Sciatic nerve (tissue), 2 donors: Measurements from ENCODE around the gene C17orf113. TPM values are rescaled to one million over a fixed set of nuclear protein-coding genes. Genes with fewer than 3 reads are reported as not detected.
A peak's percentile ranks its signal among the peaks of the same experiment; 100 is the strongest.

Source experiments
- ATAC-seq: fragments of 200-7000 bp; cut with Tn5 transposase; one replicate; pipeline ENCODE4 v1.9.1; 2020; ENCODE audit warnings: mild to moderate bottlenecking, moderate library complexity
- DNase-seq: peaks from one replicate; pipeline ENCODE4 v3.0.0-alpha.2; 2020; ENCODE audit warnings: low spot score
- intact Hi-C: fragments of 100-400 bp; cut with DNase I; formaldehyde crosslinking; loops from one replicate; pipeline ENCODE4 v1.14.2; 2022
- total RNA-seq: library from RNA; stranded (reverse); fragmentation: NEBNext Ultra II Directional; extraction: Animal tissue kit (Norgen Biotek cat#: 25700); gene quantifications from one replicate; pipeline ENCODE4 v1.2.1, GENCODE V29; 2021
- donor health status: DM: no; HTN: no; CAD: no.
- donor health status: DM: no; HTN: no; CAD: no.

C17orf113 gene
- total RNA-seq, 1 donor from 2014 or later = 2.9 TPM

DNA sequence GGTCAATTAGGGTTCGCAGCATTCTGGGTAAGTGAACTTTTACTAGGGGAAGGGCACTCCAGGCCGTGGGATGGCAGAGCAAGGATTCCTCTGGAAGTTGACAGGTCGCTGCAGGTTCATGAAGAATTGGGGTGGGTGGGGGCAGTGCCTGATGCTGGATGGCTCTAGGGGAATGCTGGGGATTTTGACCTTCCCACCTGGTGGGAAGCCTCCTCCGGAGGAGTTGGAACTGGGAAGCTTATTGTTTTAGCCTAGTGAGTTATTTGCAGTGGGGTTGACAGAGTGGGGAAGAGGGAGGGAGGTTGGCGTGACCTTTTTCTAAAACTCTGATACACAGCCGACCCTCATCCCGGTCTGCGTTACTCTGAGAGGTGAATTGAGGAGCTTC, 606 bp upstream of the C17orf113 start:
- DNase-seq (no peak), ATAC-seq (no peak)
- intact Hi-C loops = no loop called here

DNA sequence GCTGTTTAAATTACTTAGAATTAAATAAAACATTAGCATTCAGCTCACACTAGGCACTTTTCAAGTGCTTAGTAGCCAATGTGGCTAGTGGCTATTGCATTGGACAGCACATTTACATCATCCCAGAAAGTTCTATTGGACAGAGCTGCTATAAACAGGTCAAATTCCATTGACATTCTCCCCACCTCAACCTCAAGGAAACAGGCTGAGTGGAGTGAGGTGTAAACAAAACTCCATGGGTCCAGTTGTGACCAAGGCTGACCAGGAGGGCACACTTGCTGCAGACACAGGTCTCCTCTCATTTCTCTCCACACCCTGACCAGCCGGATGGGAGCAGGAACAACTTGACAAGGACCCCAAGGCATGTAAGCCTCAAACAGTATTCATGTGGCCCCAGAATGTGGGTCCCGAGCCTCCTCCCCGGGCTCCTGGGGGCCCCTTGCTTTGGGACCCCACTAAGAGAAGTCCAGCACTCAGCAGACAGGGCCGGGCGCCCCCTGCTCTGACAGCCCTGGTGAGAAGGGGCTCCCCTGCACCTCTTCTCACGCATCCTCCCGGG, 488 bp downstream of the C17orf113 start:
- ATAC-seq (peak; percentile 20), DNase-seq (no peak)
- intact Hi-C loops = no loop called here

DNA sequence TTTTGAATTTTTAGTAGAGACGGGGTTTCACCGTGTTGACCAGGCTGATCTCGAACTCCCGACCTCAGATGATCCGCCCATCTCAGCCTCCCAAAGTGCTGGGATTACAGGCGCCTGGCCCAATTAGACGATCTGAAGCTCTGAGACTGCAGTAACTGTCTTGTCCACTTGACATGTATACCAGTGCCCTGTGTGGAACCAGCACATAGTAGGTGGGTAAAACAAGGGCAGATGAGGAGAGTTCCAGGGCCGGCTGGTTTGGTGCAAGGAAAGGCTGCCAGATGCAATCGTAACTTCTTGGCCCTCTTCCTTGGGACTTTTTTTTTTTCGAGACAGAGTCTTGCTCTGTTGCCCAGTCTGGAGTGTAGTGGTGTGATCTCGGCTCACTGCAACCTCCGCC, 3.1 kb downstream of the C17orf113 start:
- intact Hi-C loops = no loop called here
- no peak for DNase-seq
- ATAC-seq = no peak

DNA sequence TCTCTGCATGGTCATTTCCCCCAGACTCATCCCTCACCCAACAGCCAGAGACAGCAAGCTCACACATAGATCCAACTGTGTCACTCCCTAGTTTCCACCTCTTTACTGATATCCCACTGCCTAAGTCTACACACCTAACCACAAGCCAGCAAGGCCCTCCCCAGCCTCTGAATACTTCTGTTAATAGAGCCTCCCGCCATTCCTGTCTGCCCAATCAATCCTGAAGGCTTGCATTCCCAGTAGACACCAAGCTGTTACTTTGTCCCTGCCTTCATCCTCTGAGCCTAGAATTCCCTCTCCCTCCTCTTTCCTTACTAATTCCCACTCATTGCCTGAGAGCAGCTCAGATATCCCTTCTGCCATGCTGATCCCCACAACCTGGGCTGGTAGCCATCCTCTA, 4.7 kb downstream of the C17orf113 start:
- intact Hi-C loops = no loop called here
- DNase-seq = no peak
- no peak for ATAC-seq

DNA sequence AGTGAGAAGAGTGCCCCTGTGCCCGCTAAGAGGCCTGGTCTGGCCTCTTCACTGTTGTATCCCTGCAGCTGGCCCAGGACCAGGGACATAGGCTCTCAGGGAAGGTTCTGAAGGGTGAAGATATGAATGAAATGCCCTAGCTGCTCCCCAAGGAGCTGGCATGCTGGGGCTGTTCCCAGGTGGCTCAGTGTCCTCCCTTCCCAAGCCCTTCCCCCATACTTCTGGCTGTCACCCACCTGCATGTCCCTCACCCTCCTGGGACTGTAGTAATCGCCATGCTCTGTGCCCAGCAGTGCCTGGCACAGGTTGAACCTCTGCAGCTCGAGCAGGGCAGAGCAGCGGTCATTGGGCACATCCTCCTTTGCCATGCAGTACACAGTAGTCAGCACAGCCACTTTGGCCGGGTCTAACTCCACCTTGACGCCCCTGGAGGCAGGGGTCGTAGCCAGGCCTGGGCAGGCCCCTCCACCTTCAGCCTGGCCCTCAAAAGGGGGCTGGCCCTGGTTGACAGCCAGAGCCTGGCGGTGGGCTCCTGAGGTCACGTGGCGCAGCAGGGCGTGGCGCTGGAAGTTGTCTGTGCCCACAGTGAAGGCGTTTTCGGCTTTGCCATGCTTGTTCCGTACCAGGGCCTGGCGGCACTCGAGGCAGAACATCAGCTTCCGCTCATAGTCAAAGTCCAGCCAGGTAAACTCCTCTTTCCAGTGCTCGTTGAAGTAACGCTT, 7.6 kb downstream of the C17orf113 start:
- no peak for ATAC-seq
- no peak for DNase-seq
- intact Hi-C loops = no loop called here

DNA sequence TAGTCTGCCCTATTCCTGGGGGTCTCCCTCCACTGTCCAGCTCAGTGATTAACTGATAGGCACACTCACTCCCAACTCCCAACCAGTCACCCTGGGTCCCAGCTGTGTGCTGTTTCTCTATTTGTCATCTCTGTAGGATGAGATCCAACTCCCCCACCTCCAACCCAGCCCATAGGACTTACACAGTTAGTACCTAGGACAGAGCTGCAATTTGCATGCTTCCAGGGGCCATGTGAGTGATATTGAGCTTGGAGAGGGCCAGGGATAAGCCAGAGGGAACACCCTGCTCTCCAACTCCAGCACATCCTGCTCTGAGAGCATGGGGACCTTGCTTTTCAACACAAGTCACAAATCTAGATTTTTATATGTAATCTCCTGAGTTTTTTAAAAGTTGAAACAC, 8.8 kb downstream of the C17orf113 start:
- no peak for ATAC-seq
- DNase-seq = no peak
- intact Hi-C loops = no loop called here

DNA sequence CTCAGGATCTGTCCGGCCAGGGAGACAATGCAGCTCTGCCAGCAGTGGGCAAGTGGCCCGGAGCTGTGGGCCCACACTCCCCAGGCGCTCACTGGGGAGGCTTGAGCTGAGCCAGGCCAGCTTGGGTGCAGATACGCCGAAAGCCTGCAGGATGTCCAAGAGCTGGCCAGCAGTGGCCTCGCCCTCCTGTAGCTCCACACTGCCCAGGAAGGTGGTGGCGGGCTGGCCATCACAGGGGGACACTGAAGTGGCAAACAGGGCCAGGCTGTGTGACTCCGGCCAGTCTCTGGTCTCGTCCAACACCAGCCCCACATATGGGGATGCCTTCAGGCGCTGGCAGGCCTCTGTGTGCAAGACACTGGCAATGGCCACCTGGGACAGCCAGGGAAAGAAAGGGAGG, 9.6 kb downstream of the C17orf113 start:
- DNase-seq (no peak), ATAC-seq (no peak)
- intact Hi-C loops = no loop called here

DNA sequence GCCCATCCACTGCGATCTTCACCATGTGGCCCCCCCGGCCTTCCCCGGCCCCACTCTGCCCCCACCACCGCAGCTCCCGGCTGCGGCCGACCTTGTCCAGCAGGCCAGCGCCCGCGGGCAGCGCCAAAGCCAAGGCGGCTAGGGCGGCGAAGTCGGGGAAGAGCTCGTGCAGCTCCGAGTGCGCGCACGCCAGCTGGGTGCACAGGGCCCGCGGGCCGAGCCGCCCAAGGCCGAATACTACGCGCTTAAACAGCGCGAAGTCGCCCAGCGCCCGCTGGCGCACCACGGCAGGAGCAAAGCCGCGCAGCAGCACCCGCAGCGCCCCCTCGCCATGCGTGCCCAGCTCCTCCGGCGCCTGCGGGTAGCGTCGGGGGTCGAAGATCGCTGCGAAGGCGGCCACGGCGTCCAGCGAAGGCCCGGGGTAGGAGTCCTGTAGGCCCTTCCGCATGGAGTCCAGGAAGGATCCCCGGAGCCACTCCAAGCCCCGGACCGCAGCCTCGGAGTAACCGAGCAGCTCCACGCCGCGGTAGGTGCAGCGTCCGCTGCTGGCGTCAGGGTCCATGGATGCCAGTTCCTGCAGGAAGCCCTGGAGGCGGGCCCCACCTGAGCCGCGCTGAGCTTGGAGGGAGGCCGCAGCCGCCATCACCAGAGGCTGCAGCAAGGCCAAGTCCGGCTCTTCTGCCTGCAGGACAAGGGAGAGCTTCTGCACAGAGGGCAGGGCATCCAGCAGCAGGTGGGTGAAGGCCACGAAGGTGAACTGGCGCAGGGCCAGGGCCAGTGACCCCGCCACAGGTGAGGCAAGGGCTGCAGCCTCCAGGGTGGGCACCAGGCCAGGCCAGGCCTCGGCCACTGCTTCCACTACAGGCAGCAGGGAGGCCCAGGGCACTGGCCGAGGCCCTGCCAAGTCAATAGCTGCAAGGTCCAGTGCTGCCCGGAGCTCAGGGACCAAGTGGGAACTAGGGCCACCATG, 10.3 kb downstream of the C17orf113 start:
- ATAC-seq (no peak), DNase-seq (no peak)
- intact Hi-C loops = no loop called here

DNA sequence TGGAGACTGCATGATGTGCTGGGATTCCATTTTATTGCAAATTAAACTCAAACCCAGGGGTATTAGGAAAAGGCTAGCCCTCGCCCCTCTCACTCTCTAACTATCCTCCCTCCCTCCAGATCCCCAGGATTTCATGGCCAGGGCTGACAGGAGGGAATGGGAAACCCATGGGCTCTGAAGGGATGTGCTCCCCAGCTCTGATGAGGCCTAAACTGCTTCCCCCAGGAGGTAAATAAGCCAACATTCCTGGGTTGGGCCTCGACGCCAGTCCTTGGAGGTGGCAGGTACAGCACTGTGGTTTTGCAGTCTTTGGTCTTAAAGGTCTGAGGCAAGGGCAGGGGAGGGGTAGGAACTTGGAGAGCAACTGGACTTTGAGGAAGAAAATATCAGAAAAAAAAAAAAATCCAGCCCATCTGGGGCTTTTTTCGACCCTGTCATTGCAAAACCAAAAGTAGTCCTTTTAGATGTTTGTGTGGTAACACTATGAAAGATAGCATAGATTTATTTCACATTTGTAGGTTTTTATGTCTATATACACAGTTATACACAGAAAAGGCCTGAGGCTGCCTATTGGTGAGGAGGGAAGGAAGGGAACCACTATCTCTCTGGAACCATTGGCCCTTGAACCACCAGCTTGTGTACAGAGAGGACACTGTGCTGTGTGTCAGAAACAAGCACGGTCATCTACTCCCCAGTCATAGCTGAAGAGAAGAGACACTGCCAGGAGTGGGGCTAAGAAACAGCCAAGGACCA, 12.0 kb downstream of the C17orf113 start:
- DNase-seq (no peak), ATAC-seq (no peak)
- intact Hi-C loops = no loop called here

DNA sequence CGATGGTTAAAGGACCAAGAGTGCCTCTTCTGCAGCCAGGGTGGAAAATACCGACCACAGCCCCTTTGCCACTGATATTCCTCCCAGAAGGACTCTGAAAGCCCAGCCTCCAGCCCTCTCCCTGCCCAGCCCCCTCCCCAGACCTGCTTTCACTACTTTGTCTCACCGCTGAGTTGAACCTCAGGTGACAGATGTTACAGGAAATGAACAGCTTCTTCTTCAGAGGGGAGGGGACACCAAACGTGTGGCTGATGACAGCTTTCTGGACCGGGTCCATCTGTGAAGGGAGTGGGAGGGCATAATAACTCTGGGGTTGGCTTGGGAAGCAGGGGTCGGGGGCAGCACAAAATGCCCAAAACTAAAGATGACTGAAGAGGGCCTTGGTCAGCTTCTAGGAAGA, 16.3 kb downstream of the C17orf113 start:
- intact Hi-C loops = no loop called here
- ATAC-seq = no peak
- DNase-seq = no peak

DNA sequence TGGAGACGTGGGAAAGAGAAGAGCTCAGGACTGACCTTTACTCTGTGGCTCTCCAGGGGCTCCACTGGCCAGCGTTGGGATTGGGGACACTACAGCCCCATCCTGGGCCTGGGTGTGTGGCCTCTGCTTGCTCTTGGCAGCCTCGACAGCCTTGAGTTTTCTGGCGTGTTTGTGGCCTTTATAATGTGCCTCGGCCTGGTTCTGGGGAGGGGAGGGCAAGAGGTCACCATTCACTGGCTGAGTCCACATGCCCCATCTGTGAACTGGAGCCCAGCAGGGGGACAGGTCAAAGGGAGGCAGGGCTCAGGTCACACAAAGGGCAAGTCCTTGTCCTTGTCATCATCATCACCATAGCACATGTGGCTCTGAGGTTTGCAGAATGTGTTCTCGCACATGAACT, 18.8 kb downstream of the C17orf113 start:
- intact Hi-C loops = no loop called here
- peak; percentile 51 for ATAC-seq

DNA sequence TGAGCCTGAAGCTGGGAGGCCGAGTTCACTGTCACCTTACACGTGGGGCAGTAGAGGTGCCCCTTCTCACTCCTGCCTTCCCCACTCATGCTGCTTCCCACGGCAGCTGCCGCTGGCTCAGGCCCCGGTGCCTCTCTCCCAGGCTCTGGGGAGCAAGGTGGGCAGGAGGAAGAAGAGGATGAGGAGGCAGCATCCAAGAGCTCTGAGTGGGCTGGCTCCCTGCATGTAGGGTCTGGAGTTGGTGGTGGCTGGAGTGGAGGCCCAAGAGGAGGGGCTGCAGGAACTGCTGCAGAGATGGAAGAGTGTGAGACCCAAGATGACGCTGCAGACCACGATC, 21.6 kb downstream of the C17orf113 start:
- DNase-seq (no peak), ATAC-seq (no peak)
- intact Hi-C loops = loop anchor here (5.0 kb wide), 1 partner anchor 84 kb away; the partner anchor contains the start of gene DHX58

More for the DNA sequence above, 18.8 kb downstream of the C17orf113 start:
- DNase-seq = no peak

DNA sequence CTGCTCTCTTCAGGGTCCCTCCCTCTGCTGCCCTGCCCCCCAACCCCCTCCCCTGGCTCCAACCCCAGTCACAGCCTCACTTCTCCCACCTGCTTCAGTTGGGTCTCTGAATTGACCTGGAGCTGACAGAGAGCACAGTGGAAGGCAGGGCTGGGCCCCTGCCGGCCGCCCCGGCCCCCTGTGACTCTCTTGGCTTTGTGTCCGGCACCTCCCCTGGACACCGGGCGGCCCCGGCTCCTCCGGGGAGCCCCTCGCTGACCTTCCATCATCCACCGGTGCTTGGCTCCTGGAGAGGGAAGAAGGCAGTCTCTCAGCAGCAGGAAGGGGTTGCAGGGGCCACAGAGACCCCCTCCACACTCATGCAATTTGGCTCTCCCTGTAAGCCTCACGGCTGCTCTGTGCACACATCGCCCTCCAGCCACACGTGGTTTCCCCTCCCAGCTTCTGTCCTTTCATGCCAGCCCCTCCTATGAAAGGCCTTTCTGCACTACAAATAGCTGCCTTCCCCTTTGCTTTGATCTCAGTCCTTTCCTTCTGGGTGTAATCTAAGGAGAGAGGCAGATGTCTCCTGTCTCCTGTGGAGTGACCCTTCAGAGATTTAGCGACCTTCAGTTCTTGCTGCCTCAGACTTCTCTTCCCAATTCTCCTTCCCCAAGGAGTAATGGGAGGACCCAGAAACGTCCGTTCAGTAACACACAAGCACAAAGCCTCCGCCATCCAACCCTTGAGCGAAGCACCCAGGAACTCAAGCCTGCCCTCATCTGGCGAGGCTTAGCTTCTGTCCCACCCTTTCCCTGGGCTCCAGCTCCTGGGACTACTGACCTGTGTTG, 22.2 kb downstream of the C17orf113 start:
- DNase-seq (no peak), ATAC-seq (no peak)
- intact Hi-C loops = loop anchor here (5.0 kb wide), 1 partner anchor 84 kb away; the partner anchor contains the start of gene DHX58

DNA sequence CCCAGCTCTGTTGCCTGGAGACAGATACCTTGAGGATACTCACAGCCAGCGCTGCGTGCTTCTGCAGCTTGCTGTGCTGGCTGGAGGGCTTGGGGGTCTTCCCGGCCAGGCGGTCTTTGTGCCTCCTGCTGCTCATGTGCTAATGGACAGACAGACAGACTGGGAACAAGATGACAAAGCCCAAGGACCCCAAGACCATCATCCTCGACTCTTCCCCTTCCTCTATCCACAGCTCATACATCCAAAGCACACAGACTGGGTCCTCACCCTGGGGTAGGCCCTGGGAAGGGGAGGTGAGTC, 22.9 kb downstream of the C17orf113 start:
- no peak for ATAC-seq
- intact Hi-C loops = loop anchor here (5.0 kb wide), 1 partner anchor 85 kb away; the partner anchor contains the start of gene DHX58

DNA sequence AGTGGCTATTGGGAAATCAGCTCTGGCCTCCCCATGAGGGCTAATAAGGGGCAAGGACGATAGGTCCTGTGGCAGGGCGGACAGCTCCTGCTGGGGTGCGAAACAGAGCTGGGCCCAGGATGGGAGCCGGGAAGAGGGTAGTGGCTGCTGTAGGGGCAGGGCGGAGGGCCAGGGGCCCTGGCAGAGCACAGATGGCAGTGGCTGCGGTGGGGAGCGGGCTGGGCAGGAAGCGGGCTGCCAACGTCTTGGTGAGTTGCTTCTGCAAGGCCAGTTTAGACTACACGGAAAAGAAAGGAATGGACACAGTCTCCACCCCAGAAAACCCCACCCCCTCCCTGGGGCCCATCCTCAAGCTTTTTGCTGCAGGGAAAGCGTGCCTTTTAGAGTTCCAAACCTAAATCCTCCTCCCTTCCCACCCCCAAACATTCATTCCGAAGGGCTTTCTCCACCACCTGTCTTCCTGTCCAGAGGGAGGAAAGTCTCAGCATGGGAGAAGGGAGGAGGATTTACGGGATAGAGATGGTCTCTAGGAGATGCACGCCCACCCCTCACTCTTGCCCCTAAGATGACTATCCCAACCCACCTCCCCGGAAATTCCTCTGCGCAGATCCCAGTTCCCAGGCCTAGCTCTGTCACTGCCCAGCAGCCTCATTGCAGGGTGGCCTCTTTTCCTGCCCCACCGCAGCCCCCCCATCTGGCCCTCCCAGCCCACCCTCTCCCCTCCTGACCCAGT, 23.4 kb downstream of the C17orf113 start:
- intact Hi-C loops = loop anchor here (5.0 kb wide), 1 partner anchor 85 kb away; the partner anchor contains the start of gene DHX58
- no peak for DNase-seq
- no peak for ATAC-seq

More for the DNA sequence above, 22.9 kb downstream of the C17orf113 start:
- no peak for DNase-seq

DNA sequence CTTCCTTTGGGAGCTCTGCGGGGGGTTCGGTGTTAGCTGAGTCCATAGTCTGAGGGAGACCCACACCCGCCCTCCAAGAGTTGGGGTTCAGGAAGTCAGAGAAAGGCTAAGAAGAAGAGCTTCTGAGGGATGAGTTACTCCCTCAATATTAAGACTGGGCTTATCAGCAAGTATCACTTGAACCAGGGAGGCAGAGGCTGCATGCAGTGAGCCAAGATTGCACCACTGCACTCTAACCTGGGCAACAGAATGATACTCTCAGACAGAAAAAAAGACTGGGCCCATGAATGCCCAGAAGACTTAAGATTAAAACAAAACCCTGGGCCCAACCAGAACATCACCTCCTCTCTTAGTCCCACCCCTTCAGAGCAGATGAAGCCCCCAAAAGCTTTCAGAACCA, 24.5 kb downstream of the C17orf113 start:
- intact Hi-C loops = loop anchor here (5.0 kb wide), 1 partner anchor 86 kb away; the partner anchor contains the start of gene DHX58
- ATAC-seq (no peak), DNase-seq (no peak)

DNA sequence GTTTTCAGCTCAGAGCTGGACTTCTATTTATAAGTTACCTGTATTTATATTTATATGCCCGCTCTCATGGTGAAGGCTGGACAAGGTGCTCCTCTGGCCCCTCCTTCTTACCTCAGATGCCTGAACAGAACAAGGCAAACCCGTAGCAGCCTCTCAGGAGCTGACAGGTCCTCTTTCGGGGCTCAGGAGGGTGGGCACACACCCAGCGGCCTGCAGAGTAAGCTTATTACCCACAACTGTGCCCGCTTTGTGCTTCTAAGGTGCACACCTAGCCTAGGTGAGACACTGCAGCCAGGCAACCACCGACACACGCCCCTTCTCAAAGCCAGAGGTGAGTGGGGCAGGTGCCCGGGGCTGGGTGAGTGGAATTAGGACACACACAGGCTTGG, 25.2 kb downstream of the C17orf113 start:
- intact Hi-C loops = loop anchor here (5.0 kb wide), 1 partner anchor 87 kb away; the partner anchor contains the start of gene DHX58
- ATAC-seq = peak; percentile 40

More for the DNA sequence above, 25.2 kb downstream of the C17orf113 start:
- DNase-seq = no peak
